ENCODE measurements around the gene ARHGAP12.

Gene ARHGAP12

GRCh38 chr10:31847515-31847914, 81.1 kb downstream of the ARHGAP12 start:
- Histone ChIP-seq H3K4me3 (ENCODE audit: low read depth, low read length) (no peak overlapping the region), H3K36me3 (ENCODE audit: control insufficient read depth, insufficient read depth, low read length) (peaks cover 3% of the 10 kb centered on the region; the same call in 1 of the 2 replicates), H3K9me3 (ENCODE audit: control insufficient read depth, insufficient read depth, low read length) (no peaks in the 10 kb centered on the region), H3K27ac (ENCODE audit: low read depth, low read length) (no peak overlapping the region), H3K9ac (ENCODE audit: low read depth, low read length) (no peak overlapping the region), H3K4me1 (ENCODE audit: control insufficient read depth, insufficient read depth, low read length) (no peaks in the 10 kb centered on the region), H3K27me3 (ENCODE audit: control insufficient read depth, insufficient read depth, low read length) (no peaks in the 10 kb centered on the region)

- no peaks in the 10 kb centered on the region for H3K9me3 ChIP-seq (ENCODE audit: control insufficient read depth, insufficient read depth, low read length)
- H3K27ac ChIP-seq (ENCODE audit: low read depth, low read length) = no peak overlapping the region
- no peaks in the 10 kb centered on the region; the same call in 1 of the 2 replicates for H3K4me1 ChIP-seq (ENCODE audit: control insufficient read depth, insufficient read depth, low read length)
- H3K36me3 ChIP-seq (ENCODE audit: control insufficient read depth, insufficient read depth, low read length) = no peaks in the 10 kb centered on the region; the same call in 1 of the 2 replicates
- H3K27me3 ChIP-seq (ENCODE audit: control insufficient read depth, insufficient read depth, low read length) = no peaks in the 10 kb centered on the region
- H3K4me3 ChIP-seq (ENCODE audit: low read depth, low read length) = no peak overlapping the region
- no peak overlapping the region for H3K9ac ChIP-seq (ENCODE audit: low read depth, low read length)
These were observed 89.9 kb downstream of the ARHGAP12 start for GRCh38 chr10:31838709-31839108.

GRCh38 chr10:31838065-31838464, 90.6 kb downstream of the ARHGAP12 start:
- H3K4me3 ChIP-seq (ENCODE audit: low read depth, low read length) = no peak overlapping the region
- no peaks in the 10 kb centered on the region; the same call in 1 of the 2 replicates for H3K36me3 ChIP-seq (ENCODE audit: control insufficient read depth, insufficient read depth, low read length)
- no peak overlapping the region for H3K27ac ChIP-seq (ENCODE audit: low read depth, low read length)
- H3K4me1 ChIP-seq (ENCODE audit: control insufficient read depth, insufficient read depth, low read length) = peaks cover 3% of the 10 kb centered on the region; the same call in 1 of the 2 replicates
- H3K9ac ChIP-seq (ENCODE audit: low read depth, low read length) = no peak overlapping the region
- H3K9me3 ChIP-seq (ENCODE audit: control insufficient read depth, insufficient read depth, low read length) = no peaks in the 10 kb centered on the region
- no peaks in the 10 kb centered on the region for H3K27me3 ChIP-seq (ENCODE audit: control insufficient read depth, insufficient read depth, low read length)

GRCh38 chr10:31836569-31837406, 91.8 kb downstream of the ARHGAP12 start:
- no peak overlapping the region for H3K4me3 ChIP-seq (ENCODE audit: low read depth, low read length)
- H3K9ac ChIP-seq (ENCODE audit: low read depth, low read length) = no peak overlapping the region

GRCh38 chr10:31833753-31834152, 94.9 kb downstream of the ARHGAP12 start:
- no peaks in the 10 kb centered on the region; the same call in 1 of the 2 replicates for H3K36me3 ChIP-seq (ENCODE audit: control insufficient read depth, insufficient read depth, low read length)
- no peak overlapping the region for H3K4me3 ChIP-seq (ENCODE audit: low read depth, low read length)
- H3K27ac ChIP-seq (ENCODE audit: low read depth, low read length) = no peak overlapping the region

More at GRCh38 chr10:31836569-31837406, 91.8 kb downstream of the ARHGAP12 start:
- no peaks in the 10 kb centered on the region for H3K27me3 ChIP-seq (ENCODE audit: control insufficient read depth, insufficient read depth, low read length)
- H3K27ac ChIP-seq (ENCODE audit: low read depth, low read length) = peak overlapping the region; percentile 10
- peaks cover 3% of the 10 kb centered on the region; the same call in 1 of the 2 replicates for H3K4me1 ChIP-seq (ENCODE audit: control insufficient read depth, insufficient read depth, low read length)
- H3K9me3 ChIP-seq (ENCODE audit: control insufficient read depth, insufficient read depth, low read length) = no peaks in the 10 kb centered on the region
- H3K36me3 ChIP-seq (ENCODE audit: control insufficient read depth, insufficient read depth, low read length) = no peaks in the 10 kb centered on the region; the same call in 1 of the 2 replicates

GRCh38 chr10:31832261-31832660, 96.4 kb downstream of the ARHGAP12 start:
- no peak overlapping the region for H3K9ac ChIP-seq (ENCODE audit: low read depth, low read length)
- H3K27ac ChIP-seq (ENCODE audit: low read depth, low read length) = no peak overlapping the region
- no peaks in the 10 kb centered on the region for H3K9me3 ChIP-seq (ENCODE audit: control insufficient read depth, insufficient read depth, low read length)
- peaks cover 26% of the 10 kb centered on the region for H3K4me1 ChIP-seq (ENCODE audit: control insufficient read depth, insufficient read depth, low read length)
- no peaks in the 10 kb centered on the region for H3K27me3 ChIP-seq (ENCODE audit: control insufficient read depth, insufficient read depth, low read length)
- H3K4me3 ChIP-seq (ENCODE audit: low read depth, low read length) = no peak overlapping the region
- H3K36me3 ChIP-seq (ENCODE audit: control insufficient read depth, insufficient read depth, low read length) = no peaks in the 10 kb centered on the region; the same call in 1 of the 2 replicates

More at GRCh38 chr10:31833753-31834152, 94.9 kb downstream of the ARHGAP12 start:
- no peaks in the 10 kb centered on the region for H3K27me3 ChIP-seq (ENCODE audit: control insufficient read depth, insufficient read depth, low read length)
- no peaks in the 10 kb centered on the region for H3K9me3 ChIP-seq (ENCODE audit: control insufficient read depth, insufficient read depth, low read length)
- H3K4me1 ChIP-seq (ENCODE audit: control insufficient read depth, insufficient read depth, low read length) = peaks cover 26% of the 10 kb centered on the region
- H3K9ac ChIP-seq (ENCODE audit: low read depth, low read length) = no peak overlapping the region

GRCh38 chr10:31830887-31831286, 97.7 kb downstream of the ARHGAP12 start:
- no peak overlapping the region for H3K27ac ChIP-seq (ENCODE audit: low read depth, low read length)
- no peaks in the 10 kb centered on the region for H3K9me3 ChIP-seq (ENCODE audit: control insufficient read depth, insufficient read depth, low read length)
- peaks cover under 1% of the 10 kb centered on the region; the same call in 1 of the 2 replicates for H3K36me3 ChIP-seq (ENCODE audit: control insufficient read depth, insufficient read depth, low read length)
- H3K9ac ChIP-seq (ENCODE audit: low read depth, low read length) = no peak overlapping the region
- peaks cover 26% of the 10 kb centered on the region for H3K4me1 ChIP-seq (ENCODE audit: control insufficient read depth, insufficient read depth, low read length)
- H3K27me3 ChIP-seq (ENCODE audit: control insufficient read depth, insufficient read depth, low read length) = no peaks in the 10 kb centered on the region
- no peak overlapping the region for H3K4me3 ChIP-seq (ENCODE audit: low read depth, low read length)

GRCh38 chr10:31829776-31830175, 98.9 kb downstream of the ARHGAP12 start:
- Histone ChIP-seq H3K9me3 (ENCODE audit: control insufficient read depth, insufficient read depth, low read length) (no peaks in the 10 kb centered on the region), H3K27ac (ENCODE audit: low read depth, low read length) (peak overlapping the region; percentile 37), H3K4me3 (ENCODE audit: low read depth, low read length) (no peak overlapping the region), H3K9ac (ENCODE audit: low read depth, low read length) (no peak overlapping the region), H3K36me3 (ENCODE audit: control insufficient read depth, insufficient read depth, low read length) (peaks cover 5% of the 10 kb centered on the region; the same call in 1 of the 2 replicates), H3K4me1 (ENCODE audit: control insufficient read depth, insufficient read depth, low read length) (peaks cover 26% of the 10 kb centered on the region), H3K27me3 (ENCODE audit: control insufficient read depth, insufficient read depth, low read length) (no peaks in the 10 kb centered on the region)

GRCh38 chr10:31823358-31823757, 105.3 kb downstream of the ARHGAP12 start:
- H3K4me3 ChIP-seq (ENCODE audit: low read depth, low read length) = no peak overlapping the region
- H3K9ac ChIP-seq (ENCODE audit: low read depth, low read length) = no peak overlapping the region
- H3K9me3 ChIP-seq (ENCODE audit: control insufficient read depth, insufficient read depth, low read length) = no peaks in the 10 kb centered on the region
- H3K4me1 ChIP-seq (ENCODE audit: control insufficient read depth, insufficient read depth, low read length) = no peaks in the 10 kb centered on the region
- no peaks in the 10 kb centered on the region for H3K27me3 ChIP-seq (ENCODE audit: control insufficient read depth, insufficient read depth, low read length)
- peaks cover 5% of the 10 kb centered on the region; the same call in 1 of the 2 replicates for H3K36me3 ChIP-seq (ENCODE audit: control insufficient read depth, insufficient read depth, low read length)
- H3K27ac ChIP-seq (ENCODE audit: low read depth, low read length) = no peak overlapping the region

GRCh38 chr10:31822616-31823318, 105.9 kb downstream of the ARHGAP12 start:
- Histone ChIP-seq H3K4me1 (ENCODE audit: control insufficient read depth, insufficient read depth, low read length) (no peaks in the 10 kb centered on the region), H3K9ac (ENCODE audit: low read depth, low read length) (no peak overlapping the region), H3K27me3 (ENCODE audit: control insufficient read depth, insufficient read depth, low read length) (no peaks in the 10 kb centered on the region), H3K9me3 (ENCODE audit: control insufficient read depth, insufficient read depth, low read length) (no peaks in the 10 kb centered on the region), H3K36me3 (ENCODE audit: control insufficient read depth, insufficient read depth, low read length) (peaks cover 5% of the 10 kb centered on the region; the same call in 1 of the 2 replicates), H3K27ac (ENCODE audit: low read depth, low read length) (no peak overlapping the region), H3K4me3 (ENCODE audit: low read depth, low read length) (no peak overlapping the region)

- H3K9me3 ChIP-seq (ENCODE audit: control insufficient read depth, insufficient read depth, low read length) = no peaks in the 10 kb centered on the region
- H3K27me3 ChIP-seq (ENCODE audit: control insufficient read depth, insufficient read depth, low read length) = no peaks in the 10 kb centered on the region
- H3K27ac ChIP-seq (ENCODE audit: low read depth, low read length) = no peak overlapping the region
- no peaks in the 10 kb centered on the region for H3K4me1 ChIP-seq (ENCODE audit: control insufficient read depth, insufficient read depth, low read length)
- no peak overlapping the region for H3K4me3 ChIP-seq (ENCODE audit: low read depth, low read length)
- H3K9ac ChIP-seq (ENCODE audit: low read depth, low read length) = no peak overlapping the region
- peaks cover 5% of the 10 kb centered on the region; the same call in 1 of the 2 replicates for H3K36me3 ChIP-seq (ENCODE audit: control insufficient read depth, insufficient read depth, low read length)
These were observed 106.5 kb downstream of the ARHGAP12 start for GRCh38 chr10:31822150-31822549.

Data from HUES48 (cell line).